Trophoblast cell (in vitro differentiated cells and primary cell): Measurements from ENCODE around the gene PLXNA2.

Source experiments
- DNase-seq, 2 donors: peaks; one replicate each; pipeline ENCODE4 v3.0.0-alpha.2; 2016
- H2AFZ ChIP-seq: 2 replicates; pipeline ENCODE4 v1.6.1; 2013; ENCODE audit warnings: low read length, moderate library complexity, mild to moderate bottlenecking; ENCODE audit not compliant: insufficient read depth, poor library complexity
- H2AK5ac ChIP-seq: 2 replicates; pipeline ENCODE4 v1.6.1; 2013; ENCODE audit warnings: mild to moderate bottlenecking, low read length
- H2BK120ac ChIP-seq: 2 replicates; pipeline ENCODE4 v1.6.1; 2013; ENCODE audit warnings: low read length, mild to moderate bottlenecking, moderate library complexity; ENCODE audit not compliant: insufficient read depth, poor library complexity
- H2BK12ac ChIP-seq: 2 replicates; pipeline ENCODE4 v1.6.1; 2013; ENCODE audit warnings: mild to moderate bottlenecking, low read length, moderate library complexity
- H2BK5ac ChIP-seq: 2 replicates; pipeline ENCODE4 v1.6.1; 2013; ENCODE audit warnings: low read length, low read depth, moderate library complexity, mild to moderate bottlenecking; ENCODE audit not compliant: poor library complexity
- H3K14ac ChIP-seq: 2 replicates; pipeline ENCODE4 v1.6.1; 2013; ENCODE audit warnings: mild to moderate bottlenecking, low read length
- H3K18ac ChIP-seq: 2 replicates; pipeline ENCODE4 v1.6.1; 2013; ENCODE audit warnings: mild to moderate bottlenecking, low read length
- H3K23ac ChIP-seq: 2 replicates; pipeline ENCODE4 v1.6.1; 2013; ENCODE audit warnings: low read length
- H3K27ac ChIP-seq: 2 replicates; pipeline ENCODE4 v1.5.1; 2013; ENCODE audit warnings: low read depth, mild to moderate bottlenecking, inconsistent platforms, low read length, moderate library complexity
- H3K27me3 ChIP-seq: 2 replicates; pipeline ENCODE4 v1.6.1; 2013; ENCODE audit warnings: inconsistent platforms, mild to moderate bottlenecking, low read length, moderate library complexity; ENCODE audit not compliant: insufficient read depth
- H3K36me3 ChIP-seq, 2 experiments: 1 replicate in 1 of 2; 2 replicates in 1 of 2; pipeline ENCODE4 v1.6.1; 2013; ENCODE audit warnings: low read length in 2 of 2, mild to moderate bottlenecking in 2 of 2, moderate library complexity in 1 of 2; ENCODE audit not compliant: insufficient read depth in 2 of 2, control insufficient read depth in 1 of 2
- H3K4ac ChIP-seq: 2 replicates; pipeline ENCODE4 v1.6.1; 2013; ENCODE audit warnings: low read depth, mild to moderate bottlenecking, low read length, moderate library complexity
- H3K4me1 ChIP-seq, 2 experiments: 1 replicate in 1 of 2; 2 replicates in 1 of 2; pipeline ENCODE4 v1.6.1; 2013; ENCODE audit warnings: low read length in 2 of 2, mild to moderate bottlenecking in 2 of 2, moderate library complexity in 1 of 2; ENCODE audit not compliant: insufficient read depth in 2 of 2, control insufficient read depth in 1 of 2
- H3K4me2 ChIP-seq: 2 replicates; pipeline ENCODE4 v1.6.1; 2013; ENCODE audit warnings: inconsistent platforms, mild to moderate bottlenecking, low read length, moderate library complexity
- H3K4me3 ChIP-seq: 2 replicates; pipeline ENCODE4 v1.5.1; 2013; ENCODE audit warnings: mild to moderate bottlenecking, low read depth, low read length, inconsistent platforms
- H3K79me1 ChIP-seq: one replicate; pipeline ENCODE4 v1.6.1; 2013; ENCODE audit warnings: low read length
- H3K79me2 ChIP-seq: 2 replicates; pipeline ENCODE4 v1.6.1; 2013; ENCODE audit warnings: low read length, mild to moderate bottlenecking; ENCODE audit not compliant: control insufficient read depth, insufficient read depth, poor library complexity
- H3K9ac ChIP-seq: 2 replicates; pipeline ENCODE4 v1.6.1; 2013; ENCODE audit warnings: mild to moderate bottlenecking, low read length
- H3K9me3 ChIP-seq: 2 replicates; pipeline ENCODE4 v1.6.1; 2013; ENCODE audit warnings: low read depth, mild to moderate bottlenecking, control low read depth, inconsistent platforms, low read length; ENCODE audit not compliant: insufficient read depth
- H4K12ac ChIP-seq: 2 replicates; pipeline ENCODE4 v1.6.1; 2013; ENCODE audit warnings: low read depth, mild to moderate bottlenecking, low read length, moderate library complexity
- H4K8ac ChIP-seq: 2 replicates; pipeline ENCODE4 v1.6.1; 2013; ENCODE audit warnings: low read depth, mild to moderate bottlenecking, low read length, moderate library complexity
- H4K91ac ChIP-seq: one replicate; pipeline ENCODE4 v1.6.1; 2013; ENCODE audit warnings: low read depth, mild to moderate bottlenecking, low read length, moderate library complexity
- WGBS: extraction: QIAGEN DNeasy Blood & Tissue Kit; methylation state at CpG from one replicate; pipeline ENCODE4 v1.1.7; 2013; ENCODE audit warnings: missing lambda C conversion rate; ENCODE audit not compliant: insufficient read length, insufficient coverage; ENCODE audit errors: extremely low coverage; 5-methylcytosine and 5-hydroxymethylcytosine counted together

Gene PLXNA2

DNA sequence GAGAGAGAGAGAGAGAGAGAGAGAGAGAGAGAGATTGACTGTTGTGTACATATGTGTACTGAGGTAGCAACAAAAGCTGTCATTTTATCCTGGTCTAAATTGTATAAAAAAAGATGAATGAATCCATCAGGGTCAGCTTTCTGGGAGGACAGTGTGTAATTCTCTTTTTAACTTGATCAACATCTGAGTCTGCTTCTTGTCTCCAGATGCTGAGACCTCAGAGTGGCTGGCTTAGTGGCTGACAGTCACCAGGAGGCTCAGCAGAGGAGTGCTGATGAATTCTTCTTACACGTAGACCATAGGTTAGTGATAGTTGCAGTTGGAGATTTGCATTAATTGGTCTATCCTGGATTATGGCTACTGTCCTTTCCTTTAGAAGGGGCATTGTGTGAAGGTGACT, 28.5 kb upstream of the PLXNA2 start:
- Histone ChIP-seq H3K18ac (no peak overlapping the region), H3K4me1 (peaks cover 0 to 9% of the 10 kb centered on the region in 2 experiments), H3K4me3 (no peak overlapping the region), H3K79me1 (no peaks in the 10 kb centered on the region), H4K12ac (no peak overlapping the region), H3K4me2 (no peak overlapping the region), H3K9ac (no peak overlapping the region), H3K27me3 (no peaks in the 10 kb centered on the region), H2AK5ac (no peak overlapping the region), H3K79me2 (no peaks in the 10 kb centered on the region), H3K23ac (no peak overlapping the region), H2AFZ (no peak overlapping the region), H2BK5ac (no peak overlapping the region), H3K9me3 (peaks cover 2% of the 10 kb centered on the region), H2BK12ac (no peak overlapping the region), H4K91ac (no peak overlapping the region), H4K8ac (no peak overlapping the region), H3K36me3 (no peaks in the 10 kb centered on the region), H2BK120ac (no peak overlapping the region), H3K4ac (no peak overlapping the region), H3K14ac (no peak overlapping the region), H3K27ac (no peak overlapping the region)
- no CpG with 5 or more reads among the region's 1 CpG for WGBS
- DNase-seq: no peak

DNA sequence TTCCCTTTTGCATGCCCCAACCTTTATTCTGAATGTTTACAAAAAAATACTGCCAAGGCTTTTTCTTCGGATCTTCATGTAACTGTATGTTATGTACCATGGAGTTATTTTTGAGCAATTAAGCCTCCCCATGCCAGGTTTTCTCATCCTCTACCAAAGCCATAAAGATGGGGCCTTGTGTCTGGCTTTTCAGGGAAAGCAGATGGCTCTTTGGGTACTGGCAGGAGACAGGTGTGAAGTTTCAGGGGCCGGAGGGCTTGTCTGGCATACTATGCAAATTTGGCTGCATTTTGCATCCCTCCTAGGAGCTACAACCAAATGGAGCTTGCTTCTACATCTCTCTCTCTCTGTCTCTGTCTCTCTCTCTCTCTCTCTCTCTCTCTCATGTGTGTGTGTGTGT, 28.1 kb upstream of the PLXNA2 start:
- H3K18ac ChIP-seq: no peak overlapping the region
- no peak overlapping the region for H3K27ac ChIP-seq
- no peak overlapping the region for H3K4me2 ChIP-seq
- H3K9me3 ChIP-seq: peaks cover 2% of the 10 kb centered on the region
- no peak overlapping the region for H3K14ac ChIP-seq
- H3K79me1 ChIP-seq: no peaks in the 10 kb centered on the region
- H2BK120ac ChIP-seq: no peak overlapping the region
- H4K91ac ChIP-seq: no peak overlapping the region
- H3K4ac ChIP-seq: no peak overlapping the region
- DNase-seq: no peak
- no peaks in the 10 kb centered on the region for H3K79me2 ChIP-seq
- H3K4me3 ChIP-seq: no peak overlapping the region
- H2AK5ac ChIP-seq: no peak overlapping the region
- no CpG with 5 or more reads among the region's 2 CpGs for WGBS
- H3K9ac ChIP-seq: no peak overlapping the region
- no peak overlapping the region for H2BK5ac ChIP-seq
- no peak overlapping the region for H3K23ac ChIP-seq
- no peaks in the 10 kb centered on the region for H3K36me3 ChIP-seq
- peaks cover 0 to 9% of the 10 kb centered on the region in 2 experiments for H3K4me1 ChIP-seq
- no peak overlapping the region for H2BK12ac ChIP-seq
- no peak overlapping the region for H4K12ac ChIP-seq
- no peak overlapping the region for H4K8ac ChIP-seq
- no peak overlapping the region for H2AFZ ChIP-seq
- H3K27me3 ChIP-seq: no peaks in the 10 kb centered on the region

DNA sequence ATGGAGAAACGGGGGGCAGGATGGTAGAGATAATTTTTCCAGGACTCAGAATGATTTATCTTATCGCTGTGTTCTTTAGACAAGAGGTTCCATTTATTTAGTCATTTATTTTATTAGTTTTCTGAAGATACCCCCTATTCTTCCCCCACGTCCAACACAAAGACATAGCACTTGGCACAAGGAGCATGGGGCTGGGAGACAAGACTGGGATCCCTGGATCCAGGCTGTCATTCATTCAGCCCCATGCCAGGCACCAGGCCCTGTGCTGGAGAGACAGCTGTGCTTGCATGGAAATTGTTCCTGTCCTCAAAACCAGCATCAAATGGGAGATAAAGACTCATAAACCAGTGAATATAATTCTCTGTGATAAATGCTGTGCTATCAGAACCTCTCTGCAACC, 27.1 kb upstream of the PLXNA2 start:
- H3K4me2 ChIP-seq: no peak overlapping the region

DNA sequence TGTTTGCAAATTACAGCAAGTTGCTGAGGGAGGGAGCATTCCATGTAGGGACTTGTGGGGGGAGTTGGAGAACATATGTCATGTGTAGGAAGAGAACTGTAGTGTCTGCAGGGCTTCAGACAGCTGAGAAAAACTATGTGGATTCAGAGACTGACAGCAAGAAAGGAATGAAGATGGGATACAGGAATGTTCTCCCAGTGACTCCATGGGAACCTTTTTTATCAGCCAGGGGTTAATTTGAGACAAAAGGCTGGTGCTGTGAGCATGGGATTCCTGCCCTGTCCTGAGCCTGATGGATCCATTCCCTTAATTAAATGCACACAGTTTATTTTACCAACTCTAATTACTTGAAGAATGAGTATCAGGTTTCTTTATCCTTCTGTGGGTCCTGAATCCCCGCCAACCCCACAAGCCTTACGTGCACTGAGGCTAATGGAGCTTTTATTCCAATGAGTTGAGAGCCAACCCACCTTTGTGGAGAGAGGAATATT, 26.5 kb upstream of the PLXNA2 start:
- Histone ChIP-seq H3K23ac (no peak overlapping the region), H2AK5ac (no peak overlapping the region), H3K4me2 (no peak overlapping the region), H3K4me1 (peaks cover 0 to 9% of the 10 kb centered on the region in 2 experiments), H4K12ac (no peak overlapping the region), H3K18ac (no peak overlapping the region), H3K27me3 (no peaks in the 10 kb centered on the region), H3K9me3 (peaks cover 2% of the 10 kb centered on the region), H3K79me1 (no peaks in the 10 kb centered on the region), H2BK12ac (no peak overlapping the region), H3K4ac (no peak overlapping the region), H3K27ac (no peak overlapping the region), H2BK120ac (no peak overlapping the region), H3K14ac (no peak overlapping the region), H3K36me3 (no peaks in the 10 kb centered on the region), H4K91ac (no peak overlapping the region), H3K79me2 (no peaks in the 10 kb centered on the region), H2BK5ac (no peak overlapping the region), H2AFZ (no peak overlapping the region), H4K8ac (no peak overlapping the region), H3K4me3 (no peak overlapping the region), H3K9ac (no peak overlapping the region)
- WGBS: no CpG with 5 or more reads among the region's 2 CpGs
- no peak for DNase-seq

More for the DNA sequence above, 27.1 kb upstream of the PLXNA2 start:
- H3K4ac ChIP-seq: no peak overlapping the region
- no peak for DNase-seq
- H3K23ac ChIP-seq: no peak overlapping the region
- H3K9me3 ChIP-seq: peaks cover 2% of the 10 kb centered on the region
- no peak overlapping the region for H3K14ac ChIP-seq
- no peak overlapping the region for H4K8ac ChIP-seq
- H3K36me3 ChIP-seq: no peaks in the 10 kb centered on the region
- H2AFZ ChIP-seq: no peak overlapping the region
- H3K79me1 ChIP-seq: no peaks in the 10 kb centered on the region
- H3K27me3 ChIP-seq: no peaks in the 10 kb centered on the region
- no peak overlapping the region for H4K91ac ChIP-seq
- H3K4me3 ChIP-seq: no peak overlapping the region
- H2AK5ac ChIP-seq: no peak overlapping the region
- H3K27ac ChIP-seq: no peak overlapping the region
- no peak overlapping the region for H2BK120ac ChIP-seq
- no peak overlapping the region for H3K18ac ChIP-seq
- H4K12ac ChIP-seq: no peak overlapping the region
- H2BK5ac ChIP-seq: no peak overlapping the region
- H2BK12ac ChIP-seq: no peak overlapping the region
- peaks cover 0 to 9% of the 10 kb centered on the region in 2 experiments for H3K4me1 ChIP-seq
- H3K9ac ChIP-seq: no peak overlapping the region
- no peaks in the 10 kb centered on the region for H3K79me2 ChIP-seq
- WGBS: no CpG with 5 or more reads among the region's 3 CpGs
